HUES48 (cell line): Measurements from ENCODE around the gene AIDA.

Experiments used
- H3K27ac ChIP-seq: one replicate; pipeline ENCODE4 v1.7.0; 2013; ENCODE audit warnings: low read depth, low read length, inconsistent platforms
- H3K27me3 ChIP-seq: 2 replicates; pipeline ENCODE4 v1.6.1; 2013; ENCODE audit warnings: mild to moderate bottlenecking, low read length; ENCODE audit not compliant: control insufficient read depth, insufficient read depth
- H3K36me3 ChIP-seq: 2 replicates; pipeline ENCODE4 v1.6.1; 2013; ENCODE audit warnings: low read length; ENCODE audit not compliant: control insufficient read depth, insufficient read depth
- H3K4me1 ChIP-seq: 2 replicates; pipeline ENCODE4 v1.6.1; 2013; ENCODE audit warnings: mild to moderate bottlenecking, low read length; ENCODE audit not compliant: control insufficient read depth, insufficient read depth
- H3K4me3 ChIP-seq: 2 replicates; pipeline ENCODE4 v1.5.1; 2013; ENCODE audit warnings: mild to moderate bottlenecking, low read depth, low read length
- H3K9ac ChIP-seq: 2 replicates; pipeline ENCODE4 v1.6.1; 2013; ENCODE audit warnings: mild to moderate bottlenecking, low read depth, low read length, moderate library complexity
- H3K9me3 ChIP-seq: 2 replicates; pipeline ENCODE4 v1.6.1; 2013; ENCODE audit warnings: low read length; ENCODE audit not compliant: control insufficient read depth, insufficient read depth

AIDA gene

GRCh38 chr1:222739465-222739864, 27.2 kb upstream of the AIDA start:
- peaks cover 23% of the 10 kb centered on the region for H3K4me1 ChIP-seq
- no peaks in the 10 kb centered on the region for H3K27me3 ChIP-seq
- H3K9me3 ChIP-seq = no peaks in the 10 kb centered on the region
- H3K36me3 ChIP-seq = 0 out of 2 replicates have a peak, but pooled peaks cover 6% of the 10 kb centered on the region
- H3K27ac ChIP-seq = no peak overlapping the region
- no peak overlapping the region for H3K4me3 ChIP-seq
- no peak overlapping the region for H3K9ac ChIP-seq

- no peaks in the 10 kb centered on the region for H3K27me3 ChIP-seq
- H3K4me3 ChIP-seq = peak within 1 kb of the TSS; percentile 35; the same call in 1 of the 2 replicates
- H3K36me3 ChIP-seq = peaks cover 29% of the 10 kb centered on the region
- peaks cover 23% of the 10 kb centered on the region for H3K4me1 ChIP-seq
- peak within 1 kb of the TSS; percentile 83 for H3K27ac ChIP-seq
- no peak within 1 kb of the TSS for H3K9ac ChIP-seq
- no peaks in the 10 kb centered on the region for H3K9me3 ChIP-seq
These were observed 24.7 kb upstream of the AIDA start, which contains the start of gene FAM177B for GRCh38 chr1:222736972-222737371. FAM177B (plus strand) TSS chr1:222737202; CDS start chr1:222746546, 9,344 bp downstream.

- peaks cover 23% of the 10 kb centered on the region for H3K4me1 ChIP-seq
- H3K27ac ChIP-seq = peak overlapping the region; percentile 83
- H3K36me3 ChIP-seq = peaks cover 34% of the 10 kb centered on the region
- peak overlapping the region; percentile 35; the same call in 1 of the 2 replicates for H3K4me3 ChIP-seq
- no peaks in the 10 kb centered on the region for H3K9me3 ChIP-seq
- H3K9ac ChIP-seq = no peak overlapping the region
- H3K27me3 ChIP-seq = no peaks in the 10 kb centered on the region
These were observed 24.2 kb upstream of the AIDA start for GRCh38 chr1:222736470-222736869.

- Histone ChIP-seq H3K4me3 (no peak overlapping the region), H3K9me3 (no peaks in the 10 kb centered on the region), H3K36me3 (peaks cover 51% of the 10 kb centered on the region), H3K27ac (no peak overlapping the region), H3K9ac (no peak overlapping the region), H3K4me1 (peaks cover 23% of the 10 kb centered on the region), H3K27me3 (no peaks in the 10 kb centered on the region)
These were observed 22.4 kb upstream of the AIDA start for GRCh38 chr1:222734740-222735139.

GRCh38 chr1:222732216-222733159, 20.2 kb upstream of the AIDA start:
- Histone ChIP-seq H3K27ac (no peak overlapping the region), H3K4me1 (peaks cover 22% of the 10 kb centered on the region), H3K9me3 (no peaks in the 10 kb centered on the region), H3K4me3 (no peak overlapping the region), H3K27me3 (no peaks in the 10 kb centered on the region), H3K9ac (no peak overlapping the region), H3K36me3 (peaks cover 73% of the 10 kb centered on the region)

DNA sequence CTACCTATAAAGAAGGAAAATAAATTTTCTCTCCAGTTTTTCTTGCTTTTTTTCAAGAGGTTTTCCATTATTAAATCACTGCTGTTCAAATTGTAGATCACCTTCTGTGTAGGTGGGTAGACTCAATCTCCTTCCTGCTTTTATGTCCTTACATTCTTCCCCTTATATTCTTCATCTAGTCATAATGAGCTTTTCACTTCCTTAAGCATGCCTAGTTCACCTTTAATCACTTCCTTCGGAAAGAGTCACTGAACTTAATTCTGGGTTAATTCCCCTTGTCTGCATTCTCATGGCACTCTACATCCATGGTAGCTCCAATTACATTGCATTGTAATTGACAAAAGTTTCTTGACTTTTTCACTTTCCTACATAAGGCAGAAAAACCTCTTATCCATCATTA, 18.6 kb upstream of the AIDA start:
- H3K36me3 ChIP-seq = peaks cover 87% of the 10 kb centered on the region
- peaks cover 5% of the 10 kb centered on the region for H3K4me1 ChIP-seq
- H3K9ac ChIP-seq = no peak overlapping the region
- H3K9me3 ChIP-seq = no peaks in the 10 kb centered on the region
- no peak overlapping the region for H3K27ac ChIP-seq
- H3K27me3 ChIP-seq = no peaks in the 10 kb centered on the region
- no peak overlapping the region for H3K4me3 ChIP-seq

DNA sequence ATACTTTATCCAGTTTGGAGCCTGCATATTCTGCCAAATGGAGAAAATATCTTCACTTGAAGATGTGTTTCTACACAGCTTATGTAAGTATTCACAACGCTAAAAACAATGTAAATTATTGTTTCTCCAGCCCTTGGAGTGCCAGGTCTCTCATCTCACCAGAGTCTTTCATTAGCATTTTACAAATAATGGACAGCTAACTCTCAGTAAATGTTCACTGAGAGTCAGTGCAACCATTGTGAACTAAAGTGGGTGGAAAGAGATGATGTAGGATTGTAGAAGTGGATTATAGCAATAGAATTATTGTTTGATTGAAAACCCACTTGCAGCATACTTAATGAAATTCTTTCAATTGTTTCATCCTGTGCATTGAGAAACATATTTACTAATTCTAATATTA, 16.5 kb upstream of the AIDA start:
- Histone ChIP-seq H3K4me3 (no peak overlapping the region), H3K27ac (no peak overlapping the region), H3K9me3 (no peaks in the 10 kb centered on the region), H3K9ac (no peak overlapping the region), H3K27me3 (no peaks in the 10 kb centered on the region), H3K36me3 (peaks cover 93% of the 10 kb centered on the region), H3K4me1 (no peaks in the 10 kb centered on the region)

DNA sequence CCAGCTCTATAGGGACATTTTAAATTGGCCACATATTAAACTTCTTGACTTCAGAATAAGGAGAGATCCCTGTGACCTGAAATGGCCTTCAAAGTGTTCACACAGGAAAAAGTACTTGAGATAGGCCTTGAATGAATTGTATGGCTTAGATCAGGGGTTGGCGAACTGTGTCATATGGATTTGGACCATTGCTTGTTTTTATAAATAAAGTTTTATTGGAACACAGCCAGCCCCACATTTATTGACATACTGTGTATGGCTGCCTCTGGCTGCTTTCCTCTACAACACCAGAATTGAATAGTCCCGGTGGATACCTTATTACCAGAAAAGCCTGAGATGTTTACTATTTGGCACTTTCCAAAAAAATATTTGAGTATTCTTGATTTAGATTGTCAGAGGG, 4.1 kb upstream of the AIDA start:
- Histone ChIP-seq H3K9ac (no peak overlapping the region), H3K4me3 (no peak overlapping the region), H3K9me3 (no peaks in the 10 kb centered on the region), H3K4me1 (no peaks in the 10 kb centered on the region), H3K27me3 (no peaks in the 10 kb centered on the region), H3K36me3 (peaks cover 47% of the 10 kb centered on the region), H3K27ac (no peak overlapping the region)

DNA sequence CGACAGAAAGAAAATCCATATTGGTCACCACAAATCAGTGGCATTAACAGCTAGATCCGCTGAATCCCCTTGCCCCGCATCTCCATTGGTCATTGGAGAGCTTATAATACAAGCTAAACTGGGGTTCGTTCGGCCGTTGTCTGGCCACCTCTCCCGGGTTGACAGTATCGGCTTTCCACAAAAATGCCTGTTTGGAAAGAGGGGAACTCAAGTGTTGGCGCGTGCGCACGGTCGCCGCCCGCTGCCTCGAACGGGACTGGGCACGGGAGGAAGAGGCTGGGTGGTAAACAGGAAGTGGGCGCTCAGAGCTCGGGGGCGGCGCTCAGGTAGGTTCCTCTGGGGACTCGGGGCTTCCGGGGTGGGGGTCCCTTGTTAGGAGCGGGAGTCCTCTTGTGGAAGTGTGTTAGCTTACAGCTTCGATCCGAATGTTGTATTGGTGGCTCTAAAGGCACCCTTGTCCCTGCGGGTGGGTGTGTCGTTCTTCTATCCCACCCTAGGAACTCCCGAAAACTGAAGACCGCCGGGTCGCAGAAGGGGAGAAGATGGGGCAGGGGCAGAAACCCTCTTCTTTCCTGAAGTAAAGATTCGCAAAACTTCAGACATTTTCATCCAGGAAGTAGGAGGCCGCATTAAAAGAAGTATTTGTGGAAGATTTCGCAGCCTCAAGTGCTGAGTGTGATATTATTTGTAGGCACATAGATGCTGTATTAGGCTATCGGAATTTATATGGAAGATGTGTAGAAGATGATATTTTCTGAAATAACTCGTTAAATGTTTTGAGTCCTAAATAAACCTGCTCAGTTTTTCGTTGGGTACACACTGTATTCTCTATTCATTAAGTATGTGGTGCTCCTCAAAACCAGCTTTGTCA, 1.0 kb upstream of the AIDA start:
- Histone ChIP-seq H3K4me3 (peak overlapping the region; percentile 95), H3K36me3 (peaks cover 20% of the 10 kb centered on the region), H3K9ac (peak overlapping the region; percentile 94), H3K9me3 (no peaks in the 10 kb centered on the region), H3K27me3 (no peaks in the 10 kb centered on the region), H3K27ac (peak overlapping the region; percentile 91), H3K4me1 (peaks cover 6% of the 10 kb centered on the region; the same call in 1 of the 2 replicates)

DNA sequence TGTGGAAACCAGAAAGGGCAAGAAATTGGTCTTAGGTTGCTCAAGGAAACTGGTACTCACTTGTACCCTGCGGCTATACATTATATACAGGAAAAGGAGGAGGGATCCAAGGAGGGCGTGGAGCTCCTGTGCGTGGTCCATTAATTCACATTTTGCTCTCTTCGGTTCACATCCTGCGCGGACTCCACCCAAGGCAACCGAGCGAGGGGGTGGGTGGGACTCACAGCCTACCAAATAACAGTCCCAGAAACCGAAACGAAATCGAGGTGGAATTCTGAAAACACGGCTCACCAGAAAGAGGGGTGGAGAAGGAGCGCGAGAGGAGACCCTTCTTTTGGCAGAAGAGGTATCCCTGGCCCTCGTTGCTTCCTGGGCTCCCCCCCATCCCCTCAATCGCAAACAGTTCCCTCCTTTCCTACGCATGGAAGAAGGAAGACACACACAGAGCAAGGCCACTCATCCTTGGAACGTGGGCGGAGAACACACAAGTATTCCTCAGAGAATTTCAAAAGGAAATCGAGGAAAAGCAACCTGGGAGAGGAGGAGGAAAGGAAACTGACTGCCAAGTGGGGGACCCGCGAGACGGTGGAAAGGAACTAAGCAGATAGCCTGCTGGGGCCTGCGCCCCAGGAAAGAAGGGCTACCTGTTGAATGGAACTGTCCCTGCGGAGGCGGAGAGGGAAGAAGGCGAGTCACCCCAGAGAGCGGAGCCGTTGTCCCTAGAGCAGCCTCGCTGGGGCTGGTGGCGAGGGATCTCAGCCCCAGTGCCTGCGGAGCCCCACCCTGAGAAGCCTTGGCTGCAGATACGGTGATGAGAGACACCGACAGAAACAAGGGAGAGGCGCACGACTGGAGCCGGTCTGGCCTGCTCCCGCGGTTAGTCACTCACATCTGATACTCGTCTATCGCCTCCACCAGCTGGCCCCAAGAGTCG, 705 bp downstream of the AIDA start:
- Histone ChIP-seq H3K27ac (peak overlapping the region; percentile 79), H3K4me1 (peaks cover 6% of the 10 kb centered on the region; the same call in 1 of the 2 replicates), H3K27me3 (no peaks in the 10 kb centered on the region)

More for the DNA sequence above, 705 bp downstream of the AIDA start:
- Histone ChIP-seq H3K36me3 (peaks cover 12% of the 10 kb centered on the region), H3K9me3 (no peaks in the 10 kb centered on the region), H3K4me3 (peak overlapping the region; percentile 95), H3K9ac (peak overlapping the region; percentile 78)
